Astrocyte (in vitro differentiated cells and primary cell): ENCODE measurements around the gene MAGT1. TPM values are rescaled to one million over a fixed set of nuclear protein-coding genes. Genes with fewer than 3 reads are reported as not detected.

Experiments
- DNase-seq: peaks from one replicate; pipeline ENCODE4 v3.0.0-alpha.2; 2010; ENCODE audit warnings: low read depth
- FAIRE-seq: peaks from 2 replicates; lab custom pipeline; 2011; peaks lifted over from hg19 to GRCh38; lab: Jason Lieb, UNC
- H2AFZ ChIP-seq: 2 replicates; pipeline ENCODE4 v1.6.0; 2012; ENCODE audit warnings: low read depth, low read length, inconsistent platforms
- H3K27ac ChIP-seq: 2 replicates; pipeline ENCODE4 v1.5.1; 2011; ENCODE audit warnings: low read depth, low read length, inconsistent platforms
- H3K27me3 ChIP-seq: 2 replicates; pipeline ENCODE4 v1.6.0; 2011; ENCODE audit warnings: low read length, inconsistent platforms; ENCODE audit not compliant: insufficient read depth
- H3K36me3 ChIP-seq: 2 replicates; pipeline ENCODE4 v1.5.1; 2011; ENCODE audit warnings: low read length, inconsistent platforms; ENCODE audit not compliant: insufficient read depth
- H3K4me1 ChIP-seq: 2 replicates; pipeline ENCODE4 v1.5.1; 2011; ENCODE audit warnings: low read length, inconsistent platforms; ENCODE audit not compliant: insufficient read depth
- H3K4me2 ChIP-seq: 2 replicates; pipeline ENCODE4 v1.6.0; 2012; ENCODE audit warnings: low read length, inconsistent platforms
- H3K4me3 ChIP-seq: 2 replicates; pipeline ENCODE4 v1.5.1; 2011; ENCODE audit warnings: low read depth, mild to moderate bottlenecking, low read length, inconsistent platforms; ENCODE audit not compliant: insufficient read depth
- H3K79me2 ChIP-seq: 2 replicates; pipeline ENCODE4 v1.6.0; 2012; ENCODE audit warnings: mild to moderate bottlenecking, low read length, inconsistent platforms; ENCODE audit not compliant: insufficient read depth
- H3K9ac ChIP-seq: 2 replicates; pipeline ENCODE4 v1.6.0; 2012; ENCODE audit warnings: mild to moderate bottlenecking, low read length, inconsistent platforms
- H3K9me3 ChIP-seq: 2 replicates; pipeline ENCODE4 v1.5.1; 2012; ENCODE audit warnings: low read depth, mild to moderate bottlenecking, low read length, inconsistent platforms; ENCODE audit not compliant: insufficient read depth
- H4K20me1 ChIP-seq: 2 replicates; pipeline ENCODE4 v1.6.0; 2012; ENCODE audit warnings: low read length, inconsistent platforms; ENCODE audit not compliant: insufficient read depth
- H3K27ac Mint-ChIP-seq: one replicate; pipeline ENCODE4 v1.8.0; 2021; ENCODE audit warnings: mild to moderate bottlenecking, mixed read lengths; ENCODE audit not compliant: unreplicated experiment
- H3K27me3 Mint-ChIP-seq: one replicate; pipeline ENCODE4 v1.8.0; 2021; ENCODE audit warnings: low read depth, mixed read lengths; ENCODE audit not compliant: unreplicated experiment
- H3K36me3 Mint-ChIP-seq: one replicate; pipeline ENCODE4 v1.8.0; 2021; ENCODE audit warnings: low read depth, mixed read lengths; ENCODE audit not compliant: unreplicated experiment
- H3K4me1 Mint-ChIP-seq: one replicate; pipeline ENCODE4 v1.8.0; 2021; ENCODE audit warnings: low read depth, mixed read lengths; ENCODE audit not compliant: unreplicated experiment
- H3K4me3 Mint-ChIP-seq: one replicate; pipeline ENCODE4 v1.8.0; 2021; ENCODE audit warnings: mild to moderate bottlenecking, moderate library complexity, mixed read lengths; ENCODE audit not compliant: unreplicated experiment
- H3K9me3 Mint-ChIP-seq: one replicate; pipeline ENCODE4 v1.8.0; 2021; ENCODE audit warnings: mild to moderate bottlenecking, mixed read lengths; ENCODE audit not compliant: unreplicated experiment
- CTCF ChIP-seq: IDR thresholded peaks from 2 replicates; pipeline ENCODE4 v1.5.1; 2011; ENCODE audit warnings: low read depth, mild to moderate bottlenecking, inconsistent platforms, low read length, moderate library complexity; ENCODE audit not compliant: insufficient read depth
- EZH2 ChIP-seq: IDR thresholded peaks from 2 replicates; pipeline ENCODE4 v1.6.1; 2012; ENCODE audit warnings: mild to moderate bottlenecking, low read length, inconsistent platforms; ENCODE audit not compliant: insufficient read depth
- total RNA-seq: library from RNA; stranded (reverse); gene quantifications from 2 replicates; pipeline ENCODE4 v1.2.1, GENCODE V29; 2021

MAGT1 gene
- total RNA-seq, 1 donor from 2014 or later, result 84.3 TPM

- TF ChIP-seq EZH2 (no peak), CTCF (no peak)
- H3K9ac ChIP-seq, result no peak overlapping the region
- peaks cover 86% of the 10 kb centered on the region for H4K20me1 ChIP-seq
- no peaks in the 10 kb centered on the region for H3K9me3 Mint-ChIP-seq
- no peaks in the 10 kb centered on the region for H3K27me3 Mint-ChIP-seq
- H3K27ac Mint-ChIP-seq, result no peak overlapping the region
- no peak overlapping the region for H2AFZ ChIP-seq
- no peak for DNase-seq
- no peaks in the 10 kb centered on the region for H3K36me3 Mint-ChIP-seq
- no peak overlapping the region for H3K4me3 Mint-ChIP-seq
- H3K27me3 ChIP-seq, result no peaks in the 10 kb centered on the region
- no peaks in the 10 kb centered on the region for H3K36me3 ChIP-seq
- H3K4me1 Mint-ChIP-seq, result peaks cover 8% of the 10 kb centered on the region
- H3K79me2 ChIP-seq, result peaks cover 93% of the 10 kb centered on the region
- no peaks in the 10 kb centered on the region for H3K4me1 ChIP-seq
- H3K4me2 ChIP-seq, result no peak overlapping the region
- no peak for FAIRE-seq
- H3K9me3 ChIP-seq, result no peaks in the 10 kb centered on the region
- H3K4me3 ChIP-seq, result no peak overlapping the region
- no peak overlapping the region for H3K27ac ChIP-seq
Measured at GRCh38 chrX:77776659-77777058, 118.6 kb downstream of the MAGT1 start.

Other genes starting within 250 kb of the MAGT1 start
- gene ATRX, start 109.2 kb downstream of the MAGT1 start, total RNA-seq, result 99.6 and 106 TPM in 2 replicates
- 246 and 250 TPM in 2 replicates for gene COX7B, start 4.0 kb upstream of the MAGT1 start, total RNA-seq
- 15.0 and 17.2 TPM in 2 replicates for gene ATP7A, start 15.3 kb upstream of the MAGT1 start, total RNA-seq
- 0.32 TPM in 1 of 2 replicates, not detected in the other for gene PGAM4, start 74.2 kb upstream of the MAGT1 start, total RNA-seq
- 606 and 665 TPM in 2 replicates for gene PGK1, start 208.8 kb upstream of the MAGT1 start, total RNA-seq
- gene TAF9B, start 244.2 kb upstream of the MAGT1 start, total RNA-seq, result 7.3 and 9.3 TPM in 2 replicates